Tibial nerve (tissue), 4 donors: ENCODE results near the gene RAVER2.

Source experiments
- EP300 ChIP-seq, 2 donors: sonication (generic); formaldehyde crosslinking; IDR thresholded peaks; one replicate each; pipeline ENCODE4 v1.6.1; 2017; ENCODE audit warnings: antibody characterized with exemption in 2 of 2, mild to moderate bottlenecking in 1 of 2
- POLR2A ChIP-seq, 2 donors: fragments of 450-650 bp; IDR thresholded peaks; one replicate each; pipeline ENCODE4 v1.6.1; 2017; ENCODE audit warnings: antibody characterized with exemption in 2 of 2, mild to moderate bottlenecking in 2 of 2, moderate library complexity in 2 of 2
- TF ChIP-seq, protein P1 (sequence below), 5 experiments: fragments of 200-600 bp in 3 of 5; fragments of 450-650 bp in 2 of 5; sonication (generic) in 3 of 5; IDR thresholded peaks; one replicate each; pipeline ENCODE4 v1.5.1; 2016 to 2019; ENCODE audit warnings: antibody characterized with exemption in 5 of 5, mild to moderate bottlenecking in 3 of 5, moderate library complexity in 2 of 5

DNA sequence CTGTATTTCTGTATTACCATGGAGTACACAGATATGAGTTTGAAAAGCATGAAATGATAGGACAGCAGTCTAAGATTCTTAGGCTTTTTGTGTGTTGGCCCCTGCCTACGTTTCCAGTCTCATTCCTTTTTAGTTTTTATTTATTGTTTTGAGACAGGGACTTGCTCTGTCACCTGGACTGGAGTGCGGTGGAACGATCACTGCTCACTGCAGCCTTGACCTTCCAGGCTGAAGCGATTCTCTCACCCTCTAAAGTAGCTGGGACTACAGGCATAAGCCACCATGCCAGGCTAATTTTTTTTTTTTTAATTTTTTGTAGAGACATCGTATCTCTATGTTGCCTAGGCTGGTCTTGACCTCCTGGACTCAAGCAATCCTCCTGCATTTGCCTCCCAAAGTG is 3.8 kb downstream of the RAVER2 start:
- TF ChIP-seq, protein P1, sequence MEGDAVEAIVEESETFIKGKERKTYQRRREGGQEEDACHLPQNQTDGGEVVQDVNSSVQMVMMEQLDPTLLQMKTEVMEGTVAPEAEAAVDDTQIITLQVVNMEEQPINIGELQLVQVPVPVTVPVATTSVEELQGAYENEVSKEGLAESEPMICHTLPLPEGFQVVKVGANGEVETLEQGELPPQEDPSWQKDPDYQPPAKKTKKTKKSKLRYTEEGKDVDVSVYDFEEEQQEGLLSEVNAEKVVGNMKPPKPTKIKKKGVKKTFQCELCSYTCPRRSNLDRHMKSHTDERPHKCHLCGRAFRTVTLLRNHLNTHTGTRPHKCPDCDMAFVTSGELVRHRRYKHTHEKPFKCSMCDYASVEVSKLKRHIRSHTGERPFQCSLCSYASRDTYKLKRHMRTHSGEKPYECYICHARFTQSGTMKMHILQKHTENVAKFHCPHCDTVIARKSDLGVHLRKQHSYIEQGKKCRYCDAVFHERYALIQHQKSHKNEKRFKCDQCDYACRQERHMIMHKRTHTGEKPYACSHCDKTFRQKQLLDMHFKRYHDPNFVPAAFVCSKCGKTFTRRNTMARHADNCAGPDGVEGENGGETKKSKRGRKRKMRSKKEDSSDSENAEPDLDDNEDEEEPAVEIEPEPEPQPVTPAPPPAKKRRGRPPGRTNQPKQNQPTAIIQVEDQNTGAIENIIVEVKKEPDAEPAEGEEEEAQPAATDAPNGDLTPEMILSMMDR (IDR thresholded peaks at IDR 0.05): no peak
- no peak for TF ChIP-seq POLR2A (IDR thresholded peaks at IDR 0.05)
- no peak for TF ChIP-seq EP300 (IDR thresholded peaks at IDR 0.05)
